HK-2 (cell line): ENCODE measurements around the gene TMEM115.
"Not testable (repeated sequence)": the region's sequence is repeated elsewhere in the genome, so short reads cannot be mapped to it uniquely, and the experiment has no call there.

ENCODE experiments used
- DNase-seq: peaks from one replicate; pipeline ENCODE4 v3.0.0-alpha.2; 2018; ENCODE audit not compliant: unreplicated experiment

Gene TMEM115

DNA sequence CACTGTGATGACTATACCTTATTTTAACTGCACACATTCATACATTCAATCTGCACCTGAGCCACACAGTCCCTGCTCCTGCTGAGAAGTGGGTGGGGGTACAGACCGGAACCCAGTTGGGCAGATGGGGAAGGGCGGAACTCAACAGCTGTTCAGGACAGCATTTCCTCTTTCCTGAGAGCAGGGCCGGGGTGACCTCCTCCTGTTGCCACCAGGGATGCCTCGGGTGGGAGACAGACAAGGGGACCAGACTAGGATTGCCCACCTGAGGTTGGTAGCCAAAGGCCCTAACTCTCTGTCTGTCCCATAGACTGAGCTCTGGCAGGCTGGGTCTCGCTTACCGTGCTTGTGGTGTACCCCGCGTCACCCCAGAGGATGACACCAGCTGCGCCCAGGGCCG is 40.7 kb downstream of the TMEM115 start:
- no peak for DNase-seq

GRCh38 chr3:50318163-50318562 is 41.2 kb downstream of the TMEM115 start:
- DNase-seq = no peak

DNA sequence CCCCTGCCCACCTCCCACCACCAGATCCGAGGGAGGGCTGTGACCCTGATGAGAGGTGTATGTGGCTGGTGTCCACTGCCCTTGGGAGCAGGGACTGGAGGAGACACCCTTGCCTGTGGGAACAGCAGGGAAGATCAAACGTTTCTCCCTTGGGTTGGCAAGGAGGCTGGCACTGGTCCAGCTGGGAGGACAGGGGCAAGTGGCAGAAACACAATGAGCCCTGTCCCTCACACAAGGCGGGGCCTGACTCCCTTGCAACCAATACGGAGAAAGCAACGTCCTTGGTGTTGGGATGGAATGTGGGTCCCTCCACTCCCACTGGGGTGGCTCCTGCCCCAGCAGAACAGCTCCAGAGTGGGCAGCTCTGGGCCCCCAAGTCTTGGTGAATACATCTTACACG is 42.0 kb downstream of the TMEM115 start:
- DNase-seq = no peak

GRCh38 chr3:50316657-50317242 is 42.6 kb downstream of the TMEM115 start:
- peak; percentile 83 for DNase-seq

DNA sequence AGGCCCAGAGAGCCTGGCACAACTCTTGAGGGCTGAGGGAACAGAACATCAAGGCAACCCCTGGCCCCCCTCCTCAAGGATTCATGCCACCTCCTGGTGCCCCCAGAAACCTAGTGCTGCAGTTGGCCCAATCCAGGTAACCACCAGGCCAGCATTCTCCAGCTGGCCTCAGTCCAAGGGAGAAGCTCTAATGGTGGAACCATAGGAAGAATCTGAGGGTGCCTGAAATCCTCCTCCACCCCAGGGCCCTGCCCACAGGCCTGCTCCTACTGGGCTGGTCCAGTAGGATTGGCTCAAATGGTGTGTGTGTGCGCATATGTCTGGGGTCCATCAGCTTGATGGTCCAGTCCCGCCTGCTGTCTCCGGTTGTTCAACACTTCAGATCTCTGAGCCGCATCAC is 44.5 kb downstream of the TMEM115 start:
- no peak for DNase-seq

- DNase-seq = no peak
Observed at GRCh38 chr3:50314342-50314741, 45.0 kb downstream of the TMEM115 start.

DNA sequence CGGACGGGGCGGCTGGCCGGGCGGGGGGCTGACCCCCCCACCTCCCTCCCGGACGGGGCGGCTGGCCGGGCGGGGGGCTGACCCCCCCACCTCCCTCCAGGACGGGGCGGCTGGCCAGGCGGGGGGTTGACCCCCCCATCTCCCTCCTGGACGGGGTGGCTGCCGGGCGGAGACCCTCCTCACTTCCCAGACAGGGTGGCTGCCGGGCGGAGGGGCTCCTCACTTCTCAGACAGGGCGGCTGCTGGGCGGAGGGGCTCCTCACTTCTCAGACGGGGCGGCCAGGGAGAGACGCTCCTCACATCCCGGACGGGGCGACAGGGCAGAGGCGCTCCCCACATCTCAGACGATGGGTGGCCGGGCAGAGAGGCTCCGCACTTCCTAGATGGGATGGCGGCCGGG is 47.3 kb downstream of the TMEM115 start:
- not testable (repeated sequence) for DNase-seq
